HG03565 (cell line): ENCODE measurements around the gene CTDP1.

Source experiments
- ATAC-seq: cut with Tn5 transposase; IDR thresholded peaks from one replicate; pipeline ENCODE4 v1.9.1; 2021; ENCODE audit warnings: mild to moderate bottlenecking, moderate library complexity; ENCODE audit not compliant: unreplicated experiment

The CTDP1 gene

GRCh38 chr18:79643054-79643984, 36.3 kb upstream of the CTDP1 start:
- no peak for ATAC-seq

GRCh38 chr18:79644006-79644665, 35.5 kb upstream of the CTDP1 start:
- peak; percentile 80 for ATAC-seq

GRCh38 chr18:79644666-79645057, 34.9 kb upstream of the CTDP1 start:
- ATAC-seq: no peak

- no peak for ATAC-seq
Observed at GRCh38 chr18:79645291-79645983, 34.2 kb upstream of the CTDP1 start.

GRCh38 chr18:79647307-79647706, 32.3 kb upstream of the CTDP1 start:
- ATAC-seq: no peak

- no peak for ATAC-seq
Observed at GRCh38 chr18:79650959-79651358, 28.6 kb upstream of the CTDP1 start.

- ATAC-seq: no peak
Observed at GRCh38 chr18:79657342-79657996, 22.1 kb upstream of the CTDP1 start.

- no peak for ATAC-seq
Observed at GRCh38 chr18:79658366-79658765, 21.2 kb upstream of the CTDP1 start.

GRCh38 chr18:79659733-79660132, 19.9 kb upstream of the CTDP1 start:
- ATAC-seq: no peak

- no peak for ATAC-seq
Observed at GRCh38 chr18:79662034-79662433, 17.6 kb upstream of the CTDP1 start.

GRCh38 chr18:79662439-79662838, 17.2 kb upstream of the CTDP1 start:
- ATAC-seq: no peak

GRCh38 chr18:79664525-79665125, 15.0 kb upstream of the CTDP1 start:
- ATAC-seq: no peak

- ATAC-seq: no peak
Observed at GRCh38 chr18:79668203-79668602, 11.4 kb upstream of the CTDP1 start.

GRCh38 chr18:79672490-79673276, 6.9 kb upstream of the CTDP1 start:
- ATAC-seq: no peak

GRCh38 chr18:79677221-79677620, 2.4 kb upstream of the CTDP1 start:
- ATAC-seq: no peak

- no peak for ATAC-seq
Observed at GRCh38 chr18:79677840-79678239, 1.8 kb upstream of the CTDP1 start.

GRCh38 chr18:79678665-79679551, 695 bp upstream of the CTDP1 start:
- peak; percentile 90 for ATAC-seq

- ATAC-seq: peak; percentile 1
Observed at GRCh38 chr18:79680100-79680879, 687 bp downstream of the CTDP1 start.
